ENCODE results near the gene GRAMD1B.
"Not testable (repeated sequence)": the region's sequence is repeated elsewhere in the genome, so short reads cannot be mapped to it uniquely, and the experiment has no call there.

Gene GRAMD1B

DNA sequence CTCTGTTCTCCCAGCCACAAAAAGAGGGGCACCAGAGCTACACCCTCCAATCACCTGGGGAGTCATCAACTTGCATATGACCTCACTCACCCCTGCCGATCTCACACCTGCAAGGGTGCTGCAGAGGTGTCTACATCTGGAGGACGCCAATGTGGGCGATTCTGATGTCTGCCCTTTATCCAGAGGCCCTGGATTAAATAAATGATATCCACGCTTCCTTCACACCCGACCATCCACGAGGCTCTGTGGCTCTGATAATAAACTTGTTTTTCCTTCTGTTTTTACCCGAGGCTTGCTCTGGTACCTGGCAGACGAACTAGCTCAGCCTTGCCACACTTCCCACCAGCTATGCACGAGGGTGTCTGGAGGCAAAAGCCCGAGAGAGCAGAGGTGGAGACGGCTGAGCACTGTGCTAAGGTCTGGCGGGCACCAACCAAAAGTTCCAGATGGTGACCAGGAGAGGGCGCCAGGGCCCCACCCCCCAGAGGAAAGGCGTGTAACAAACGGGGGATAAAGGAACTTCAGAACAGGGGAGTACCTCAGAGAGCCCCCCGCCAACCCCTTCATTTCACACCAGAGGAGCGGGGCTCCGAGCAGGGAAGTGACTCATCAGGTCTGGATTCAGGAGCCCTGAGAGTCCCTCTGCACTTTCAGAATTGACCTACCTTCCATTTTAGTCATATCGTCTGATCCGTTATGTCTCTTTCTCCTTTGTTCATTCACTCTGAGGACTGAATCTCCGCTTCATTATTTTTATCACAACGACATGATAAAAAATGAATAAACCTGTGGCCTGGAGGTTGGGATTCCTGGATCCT is 210.8 kb downstream of the GRAMD1B start:
- peak; percentile 54 for DNase-seq (ENCODE audit: low read depth)

DNA sequence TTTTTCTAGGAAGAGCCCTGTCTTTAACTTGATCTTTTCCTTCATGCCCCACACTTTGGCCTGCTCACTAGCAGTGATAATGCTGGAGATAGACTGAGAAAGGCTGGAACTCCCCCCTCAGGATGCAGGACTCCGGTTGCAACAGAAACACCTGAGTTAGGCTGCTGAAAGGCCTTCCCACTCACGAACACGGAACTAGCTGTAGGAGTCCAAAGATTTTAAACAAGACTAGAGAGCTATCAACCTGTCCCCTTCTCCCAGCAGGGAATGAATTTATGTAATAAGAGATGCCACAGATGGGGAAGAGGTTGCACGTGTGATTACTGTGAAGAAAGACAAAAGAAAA is 211.4 kb downstream of the GRAMD1B start:
- no peak for DNase-seq (ENCODE audit: low read depth)

GRCh38 chr11:123642435-123642834 is 212.4 kb downstream of the GRAMD1B start:
- no peak for DNase-seq (ENCODE audit: low read depth)

GRCh38 chr11:123645286-123645975 is 215.4 kb downstream of the GRAMD1B start:
- DNase-seq (ENCODE audit: low read depth): no peak

DNA sequence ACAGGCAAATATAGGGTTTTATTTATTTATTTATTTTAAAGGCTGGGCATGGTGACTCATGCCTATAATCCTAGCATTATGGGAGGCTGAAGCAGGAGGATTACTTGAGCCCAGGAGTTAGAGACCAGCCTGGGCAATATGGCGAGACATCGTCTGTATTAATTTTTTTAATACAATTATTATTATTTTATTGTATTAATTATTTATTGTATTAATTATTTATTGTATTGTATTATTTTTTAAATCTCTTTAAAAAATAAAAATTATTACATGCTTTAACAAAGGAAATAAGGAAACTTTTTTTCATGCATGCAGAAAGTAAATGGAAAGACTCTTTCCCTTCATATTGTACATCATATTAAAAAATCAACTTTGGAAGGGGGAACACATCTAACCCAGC is 220.8 kb downstream of the GRAMD1B start:
- no peak for DNase-seq (ENCODE audit: low read depth)

- no peak for DNase-seq (ENCODE audit: low read depth)
Measured at GRCh38 chr11:123652599-123652998, 222.5 kb downstream of the GRAMD1B start.

- no peak for DNase-seq (ENCODE audit: low read depth)
Measured at GRCh38 chr11:123653483-123653826, 223.4 kb downstream of the GRAMD1B start.

DNA sequence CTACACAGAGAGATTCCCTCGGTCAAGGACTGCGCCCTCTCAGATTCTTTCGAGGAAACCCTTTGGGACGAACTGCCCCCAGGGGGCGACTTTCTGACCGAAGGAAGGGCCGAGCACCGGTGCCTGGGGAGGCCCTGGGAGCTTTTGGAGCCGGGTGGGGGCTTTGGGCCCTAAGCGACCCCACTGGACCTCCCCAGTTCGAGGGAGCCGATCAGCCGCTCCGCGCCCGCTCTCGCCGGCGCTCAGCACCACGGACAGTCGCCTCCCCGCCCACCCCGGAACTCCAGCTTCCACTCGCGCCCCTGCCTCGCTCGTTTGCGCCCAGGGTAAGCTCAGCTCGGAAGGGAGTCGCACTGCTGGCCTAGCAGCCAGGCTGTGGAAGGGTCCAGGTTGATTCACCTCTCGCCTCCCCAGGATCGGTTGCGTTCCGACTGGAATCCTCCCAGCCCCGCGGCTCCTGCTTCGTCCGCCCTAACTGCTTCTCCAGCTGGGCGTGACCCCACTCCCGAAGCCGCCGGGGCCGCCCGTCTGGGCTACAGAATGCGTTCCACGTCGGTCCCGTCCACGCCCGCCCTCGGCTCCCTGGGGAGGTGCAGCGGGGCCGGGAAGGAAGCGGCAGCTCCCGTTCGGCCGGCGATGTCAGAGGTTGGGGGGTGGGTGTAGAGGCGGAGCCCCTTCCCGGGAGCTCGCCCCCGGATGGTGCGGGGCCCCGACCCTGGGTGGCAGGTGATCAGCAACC is 223.9 kb downstream of the GRAMD1B start:
- DNase-seq (ENCODE audit: low read depth): peak; percentile 53

DNA sequence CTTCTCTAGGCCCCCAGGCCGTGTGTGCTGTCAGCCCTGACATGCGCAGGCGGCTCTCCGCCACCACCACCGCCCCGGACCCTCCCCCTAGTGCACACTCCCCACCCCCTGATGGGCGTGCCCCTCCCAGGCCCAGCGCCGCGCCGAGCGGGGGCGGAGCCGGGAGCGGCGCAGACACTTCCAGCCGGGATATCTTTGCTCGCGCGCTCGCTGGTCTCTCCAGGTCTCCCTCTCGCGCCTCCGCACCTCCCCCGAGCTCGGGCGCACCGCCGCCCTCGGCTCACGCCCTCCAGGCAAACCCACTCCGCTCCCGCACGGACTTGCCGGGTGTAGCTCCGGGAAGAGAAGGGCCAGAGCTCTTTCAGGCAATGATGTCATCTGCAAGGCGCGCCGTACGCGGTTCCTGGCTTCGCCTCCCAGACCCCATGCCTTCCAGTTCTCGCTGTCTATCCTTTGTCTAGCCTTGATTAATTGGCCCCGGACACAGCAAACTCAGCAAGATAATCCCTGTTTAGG is 224.6 kb downstream of the GRAMD1B start, which contains the start of gene SCN3B:
Gene SCN3B, minus strand, starts transcription at position 59 of the 516 bp plus-strand sequence. CDS start 823 bp downstream, outside the sequence.
- DNase-seq (ENCODE audit: low read depth): peak; percentile 64

DNA sequence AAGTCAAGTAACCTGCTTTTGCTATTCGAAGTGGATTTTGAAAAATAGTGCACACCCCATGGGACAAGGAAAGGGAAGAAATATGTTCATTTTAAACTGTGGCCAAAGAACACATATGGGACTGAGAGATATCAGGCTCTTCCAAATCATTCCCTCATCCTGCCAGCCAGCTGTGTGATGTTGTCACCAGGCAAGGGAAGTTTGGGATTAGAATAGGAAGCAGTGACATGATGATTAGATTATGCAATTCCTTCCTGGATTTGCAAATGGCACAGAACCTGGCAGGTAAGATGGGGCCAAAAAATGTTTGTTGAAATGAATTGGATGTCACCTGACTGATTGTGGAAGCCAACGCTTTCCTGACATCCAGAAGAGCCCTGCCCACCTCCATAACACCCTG is 229.2 kb downstream of the GRAMD1B start:
- no peak for DNase-seq (ENCODE audit: low read depth)

DNA sequence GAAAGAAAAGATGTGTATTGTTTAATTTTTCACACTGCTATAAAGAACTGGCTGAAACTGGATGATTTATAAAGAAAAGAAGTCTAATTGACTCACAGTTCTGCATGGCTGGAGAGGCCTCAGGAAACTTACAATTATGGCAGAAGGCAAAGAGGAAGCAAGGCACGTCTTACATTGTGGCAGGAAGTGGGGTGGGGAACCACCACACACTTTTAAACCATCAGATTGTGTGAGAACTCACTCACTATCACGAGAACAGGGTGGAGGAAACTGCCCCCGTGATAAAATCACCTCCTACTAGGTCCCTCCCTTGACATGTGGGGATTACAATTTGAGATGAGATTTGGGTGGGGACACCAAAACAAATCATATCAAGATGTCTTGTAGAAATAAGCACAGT is 229.9 kb downstream of the GRAMD1B start:
- not testable (repeated sequence) for DNase-seq (ENCODE audit: low read depth)

DNA sequence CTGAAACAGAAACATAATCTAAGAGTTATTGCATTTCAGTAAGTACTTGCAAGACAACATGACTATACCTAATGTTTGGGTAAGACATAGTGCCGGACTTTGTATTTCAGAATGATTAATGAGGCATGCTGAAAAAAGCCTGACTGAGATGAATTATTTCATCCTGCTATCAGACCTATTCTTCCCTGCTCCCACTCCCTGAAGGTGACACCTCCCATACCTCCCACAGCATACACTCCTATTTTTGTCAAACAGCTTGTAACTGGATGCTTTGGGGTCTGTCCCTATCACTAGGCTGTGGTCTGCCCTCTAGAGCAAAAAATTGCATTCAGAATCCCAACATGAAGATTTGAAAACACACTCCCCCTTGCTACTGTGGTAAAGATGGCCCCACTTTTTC is 235.2 kb downstream of the GRAMD1B start:
- DNase-seq (ENCODE audit: low read depth): no peak

DNA sequence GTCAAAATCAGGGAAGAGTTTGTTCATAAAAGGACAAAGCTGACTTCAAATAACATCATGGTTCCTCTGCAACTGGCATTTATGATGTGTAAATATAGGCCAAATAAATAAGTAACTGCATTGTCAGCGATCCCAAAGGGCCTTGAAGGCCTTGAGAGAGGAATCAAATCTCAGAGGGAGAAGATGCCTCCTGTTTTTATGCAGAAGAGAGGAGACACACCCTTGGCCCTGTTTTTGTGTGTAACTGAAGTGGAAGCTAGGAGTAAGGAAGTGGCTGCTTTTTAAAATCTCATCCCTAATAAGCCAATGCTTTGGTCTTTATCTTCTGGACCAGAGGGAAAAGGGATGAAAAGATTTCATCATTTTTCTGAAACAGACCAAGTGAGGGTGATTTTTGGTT is 240.0 kb downstream of the GRAMD1B start:
- DNase-seq (ENCODE audit: low read depth): no peak

DNA sequence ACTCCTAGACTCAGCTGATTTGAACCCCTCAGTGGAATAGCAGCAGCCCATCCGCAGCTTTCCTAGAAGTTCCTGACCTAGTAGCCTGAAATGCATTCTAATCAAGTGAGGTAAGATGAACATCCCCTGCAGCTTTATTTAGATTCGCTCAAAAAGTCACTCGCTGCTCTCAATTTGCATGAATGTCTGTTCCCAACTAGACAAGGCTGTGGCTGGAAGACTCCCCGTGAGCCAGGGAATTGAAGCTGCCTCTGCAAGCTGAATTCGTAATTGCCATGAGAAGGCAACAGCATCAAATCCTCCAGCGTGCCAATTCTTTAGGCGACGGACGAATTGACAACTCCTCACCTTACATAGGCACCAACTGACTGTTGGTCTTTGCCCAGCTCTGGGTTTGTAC is 241.5 kb downstream of the GRAMD1B start:
- DNase-seq (ENCODE audit: low read depth): no peak

DNA sequence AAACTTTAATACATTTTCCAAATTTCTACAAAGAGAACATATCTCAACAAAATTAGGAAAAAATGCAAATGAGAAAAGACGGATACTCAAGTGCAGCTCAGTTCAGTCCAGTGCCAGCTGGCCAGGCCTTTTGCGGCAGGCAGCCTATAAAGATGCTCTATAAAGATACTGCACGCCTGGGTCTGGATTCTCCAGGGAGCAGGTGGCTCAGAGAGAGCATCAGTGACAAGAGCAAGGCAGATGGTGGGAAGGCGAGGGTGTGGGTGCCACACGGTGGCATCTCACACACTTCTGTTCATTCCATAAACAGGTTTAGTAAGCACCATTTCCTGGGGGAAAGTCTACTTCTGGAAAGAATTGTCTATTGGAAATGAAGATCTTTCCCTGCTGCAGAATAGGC is 242.5 kb downstream of the GRAMD1B start:
- DNase-seq (ENCODE audit: low read depth): no peak

- DNase-seq (ENCODE audit: low read depth): no peak
Measured at GRCh38 chr11:123674297-123674696, 244.2 kb downstream of the GRAMD1B start.
